ENCODE measurements around the gene PTN.

DNA sequence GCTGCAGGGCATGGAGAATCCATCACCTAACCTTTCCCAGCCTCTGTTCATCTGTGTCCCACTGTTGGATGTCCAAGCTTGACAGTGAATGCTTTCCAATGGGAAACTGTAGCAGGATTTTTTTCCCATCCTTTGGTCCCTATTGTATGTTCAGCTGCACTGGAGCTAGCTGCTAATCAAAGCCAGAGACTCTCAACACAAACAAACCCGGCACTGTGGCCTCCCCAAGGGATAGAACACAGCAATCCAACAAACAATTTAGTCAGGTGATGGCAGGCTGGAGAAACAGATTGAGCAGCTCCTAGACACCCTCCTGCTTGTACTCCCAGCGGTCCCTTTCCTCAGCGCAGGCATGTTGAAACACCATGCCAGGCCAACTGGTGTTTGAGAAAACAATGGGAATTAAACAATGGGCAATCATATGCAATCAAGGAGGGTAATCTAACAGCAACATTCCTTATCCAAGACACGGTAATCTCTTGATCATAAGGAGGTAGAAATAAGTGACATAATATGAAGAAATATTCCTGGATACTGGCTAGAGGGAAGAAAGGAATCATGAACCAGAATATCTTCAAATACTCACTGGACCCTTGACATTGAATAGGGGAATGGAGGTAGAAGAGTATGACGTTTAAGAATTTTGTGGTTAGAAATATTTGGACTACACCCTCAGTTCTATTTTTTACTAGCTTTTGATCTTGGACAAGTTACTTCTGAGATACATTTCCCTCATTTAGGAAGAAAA, 15.0 kb downstream of the PTN start:
- TF ChIP-seq MAFK (conservative IDR thresholded peaks at IDR 0.05 in 1 of 2, IDR thresholded peaks at IDR 0.05 in 1 of 2; ENCODE audit: low read length in 2 of 2) = no peak
- TF ChIP-seq MED1 (CRISPR knock-in tag; IDR thresholded peaks at IDR 0.05) = no peak
- TF ChIP-seq ETV5 (CRISPR knock-in tag; IDR thresholded peaks at IDR 0.05; ENCODE audit: borderline replicate concordance) = no peak
- TF ChIP-seq, protein P1, sequence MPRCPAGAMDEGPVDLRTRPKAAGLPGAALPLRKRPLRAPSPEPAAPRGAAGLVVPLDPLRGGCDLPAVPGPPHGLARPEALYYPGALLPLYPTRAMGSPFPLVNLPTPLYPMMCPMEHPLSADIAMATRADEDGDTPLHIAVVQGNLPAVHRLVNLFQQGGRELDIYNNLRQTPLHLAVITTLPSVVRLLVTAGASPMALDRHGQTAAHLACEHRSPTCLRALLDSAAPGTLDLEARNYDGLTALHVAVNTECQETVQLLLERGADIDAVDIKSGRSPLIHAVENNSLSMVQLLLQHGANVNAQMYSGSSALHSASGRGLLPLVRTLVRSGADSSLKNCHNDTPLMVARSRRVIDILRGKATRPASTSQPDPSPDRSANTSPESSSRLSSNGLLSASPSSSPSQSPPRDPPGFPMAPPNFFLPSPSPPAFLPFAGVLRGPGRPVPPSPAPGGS (CRISPR knock-in tag; IDR thresholded peaks at IDR 0.05) = no peak
- TF ChIP-seq AKAP8 (CRISPR knock-in tag; IDR thresholded peaks at IDR 0.05) = no peak
- TF ChIP-seq, protein P2, sequence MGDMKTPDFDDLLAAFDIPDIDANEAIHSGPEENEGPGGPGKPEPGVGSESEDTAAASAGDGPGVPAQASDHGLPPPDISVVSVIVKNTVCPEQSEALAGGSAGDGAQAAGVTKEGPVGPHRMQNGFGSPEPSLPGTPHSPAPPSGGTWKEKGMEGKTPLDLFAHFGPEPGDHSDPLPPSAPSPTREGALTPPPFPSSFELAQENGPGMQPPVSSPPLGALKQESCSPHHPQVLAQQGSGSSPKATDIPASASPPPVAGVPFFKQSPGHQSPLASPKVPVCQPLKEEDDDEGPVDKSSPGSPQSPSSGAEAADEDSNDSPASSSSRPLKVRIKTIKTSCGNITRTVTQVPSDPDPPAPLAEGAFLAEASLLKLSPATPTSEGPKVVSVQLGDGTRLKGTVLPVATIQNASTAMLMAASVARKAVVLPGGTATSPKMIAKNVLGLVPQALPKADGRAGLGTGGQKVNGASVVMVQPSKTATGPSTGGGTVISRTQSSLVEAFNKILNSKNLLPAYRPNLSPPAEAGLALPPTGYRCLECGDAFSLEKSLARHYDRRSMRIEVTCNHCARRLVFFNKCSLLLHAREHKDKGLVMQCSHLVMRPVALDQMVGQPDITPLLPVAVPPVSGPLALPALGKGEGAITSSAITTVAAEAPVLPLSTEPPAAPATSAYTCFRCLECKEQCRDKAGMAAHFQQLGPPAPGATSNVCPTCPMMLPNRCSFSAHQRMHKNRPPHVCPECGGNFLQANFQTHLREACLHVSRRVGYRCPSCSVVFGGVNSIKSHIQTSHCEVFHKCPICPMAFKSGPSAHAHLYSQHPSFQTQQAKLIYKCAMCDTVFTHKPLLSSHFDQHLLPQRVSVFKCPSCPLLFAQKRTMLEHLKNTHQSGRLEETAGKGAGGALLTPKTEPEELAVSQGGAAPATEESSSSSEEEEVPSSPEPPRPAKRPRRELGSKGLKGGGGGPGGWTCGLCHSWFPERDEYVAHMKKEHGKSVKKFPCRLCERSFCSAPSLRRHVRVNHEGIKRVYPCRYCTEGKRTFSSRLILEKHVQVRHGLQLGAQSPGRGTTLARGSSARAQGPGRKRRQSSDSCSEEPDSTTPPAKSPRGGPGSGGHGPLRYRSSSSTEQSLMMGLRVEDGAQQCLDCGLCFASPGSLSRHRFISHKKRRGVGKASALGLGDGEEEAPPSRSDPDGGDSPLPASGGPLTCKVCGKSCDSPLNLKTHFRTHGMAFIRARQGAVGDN (CRISPR knock-in tag; IDR thresholded peaks at IDR 0.05) = no peak
- TF ChIP-seq, protein P3, sequence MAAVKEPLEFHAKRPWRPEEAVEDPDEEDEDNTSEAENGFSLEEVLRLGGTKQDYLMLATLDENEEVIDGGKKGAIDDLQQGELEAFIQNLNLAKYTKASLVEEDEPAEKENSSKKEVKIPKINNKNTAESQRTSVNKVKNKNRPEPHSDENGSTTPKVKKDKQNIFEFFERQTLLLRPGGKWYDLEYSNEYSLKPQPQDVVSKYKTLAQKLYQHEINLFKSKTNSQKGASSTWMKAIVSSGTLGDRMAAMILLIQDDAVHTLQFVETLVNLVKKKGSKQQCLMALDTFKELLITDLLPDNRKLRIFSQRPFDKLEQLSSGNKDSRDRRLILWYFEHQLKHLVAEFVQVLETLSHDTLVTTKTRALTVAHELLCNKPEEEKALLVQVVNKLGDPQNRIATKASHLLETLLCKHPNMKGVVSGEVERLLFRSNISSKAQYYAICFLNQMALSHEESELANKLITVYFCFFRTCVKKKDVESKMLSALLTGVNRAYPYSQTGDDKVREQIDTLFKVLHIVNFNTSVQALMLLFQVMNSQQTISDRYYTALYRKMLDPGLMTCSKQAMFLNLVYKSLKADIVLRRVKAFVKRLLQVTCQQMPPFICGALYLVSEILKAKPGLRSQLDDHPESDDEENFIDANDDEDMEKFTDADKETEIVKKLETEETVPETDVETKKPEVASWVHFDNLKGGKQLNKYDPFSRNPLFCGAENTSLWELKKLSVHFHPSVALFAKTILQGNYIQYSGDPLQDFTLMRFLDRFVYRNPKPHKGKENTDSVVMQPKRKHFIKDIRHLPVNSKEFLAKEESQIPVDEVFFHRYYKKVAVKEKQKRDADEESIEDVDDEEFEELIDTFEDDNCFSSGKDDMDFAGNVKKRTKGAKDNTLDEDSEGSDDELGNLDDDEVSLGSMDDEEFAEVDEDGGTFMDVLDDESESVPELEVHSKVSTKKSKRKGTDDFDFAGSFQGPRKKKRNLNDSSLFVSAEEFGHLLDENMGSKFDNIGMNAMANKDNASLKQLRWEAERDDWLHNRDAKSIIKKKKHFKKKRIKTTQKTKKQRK (IDR thresholded peaks at IDR 0.05; ENCODE audit: low read length) = no peak

Data from HepG2 (cell line).